ENCODE results near the gene PHF21B. TPM values are rescaled to one million over a fixed set of nuclear protein-coding genes. Genes with fewer than 3 reads are reported as not detected.

The PHF21B gene
- total RNA-seq, 1 experiment from 2014 or later: 4.5 TPM

- ATAC-seq: no peak
- H3K4me1 ChIP-seq (ENCODE audit: control insufficient read depth, insufficient read depth, low read length): no peaks in the 10 kb centered on the region
- DNase-seq (ENCODE audit: low read depth, low spot score): no peak
- no peaks in the 10 kb centered on the region for H3K9me3 ChIP-seq (ENCODE audit: control insufficient read depth, insufficient read depth, low read depth, low read length)
- intact Hi-C loops (cut with micrococcal nuclease; ENCODE audit: unreplicated experiment): no loop called here
- H3K27ac ChIP-seq (ENCODE audit: low read length): no peak overlapping the region
- TF ChIP-seq CTCF (IDR thresholded peaks at IDR 0.05) (no peak), POLR2AphosphoS5 (IDR thresholded peaks at IDR 0.05; ENCODE audit: low read depth, low read length) (no peak), REST (IDR thresholded peaks at IDR 0.05; ENCODE audit: insufficient read depth in 1 of 2, low read depth in 2 of 2, low read length in 1 of 2) (no peak), TCF7L2 (IDR thresholded peaks at IDR 0.05; ENCODE audit: low read depth, low read length) (no peak), SIN3A (IDR thresholded peaks at IDR 0.05; ENCODE audit: borderline replicate concordance, insufficient read depth, low read depth, low read length) (no peak)
- no TSS peak for BruUV-seq (replicated peaks)
- no peaks in the 10 kb centered on the region for H3K27me3 ChIP-seq (ENCODE audit: control insufficient read depth, insufficient read depth, low read length)
- CTCF ChIA-PET: no interaction called here
- no peaks in the 10 kb centered on the region for H3K36me3 ChIP-seq (ENCODE audit: control insufficient read depth, insufficient read depth, low read length)
- no peak overlapping the region for H3K4me3 ChIP-seq (ENCODE audit: low read depth in 2 of 2, low read length in 2 of 2)
- POLR2A ChIA-PET: no interaction called here
- in situ Hi-C loops (cut with HindIII; ENCODE audit: low pct_unique_long_range_greater_than_20kb, low sequenced_read_pairs): no loop called here
Observed at GRCh38 chr22:44981857-44982256, 27.9 kb downstream of the PHF21B start.

- no TSS peak for BruUV-seq (replicated peaks)
Observed at GRCh38 chr22:44979154-44979553, 30.7 kb downstream of the PHF21B start.

More at GRCh38 chr22:44979154-44979553, 30.7 kb downstream of the PHF21B start:
- H3K27me3 ChIP-seq (ENCODE audit: control insufficient read depth, insufficient read depth, low read length): no peaks in the 10 kb centered on the region
- H3K4me3 ChIP-seq (ENCODE audit: low read depth in 2 of 2, low read length in 2 of 2): no peak overlapping the region
- H3K4me1 ChIP-seq (ENCODE audit: control insufficient read depth, insufficient read depth, low read length): no peaks in the 10 kb centered on the region
- ChIA-PET CTCF (no interaction called here), POLR2A (no interaction called here)
- no peak for ATAC-seq
- H3K27ac ChIP-seq (ENCODE audit: low read length): no peak overlapping the region
- H3K36me3 ChIP-seq (ENCODE audit: control insufficient read depth, insufficient read depth, low read length): no peaks in the 10 kb centered on the region
- no peak for TF ChIP-seq POLR2AphosphoS5 (IDR thresholded peaks at IDR 0.05; ENCODE audit: low read depth, low read length)
- TF ChIP-seq SIN3A (IDR thresholded peaks at IDR 0.05; ENCODE audit: borderline replicate concordance, insufficient read depth, low read depth, low read length): no peak
- no peak for TF ChIP-seq CTCF (IDR thresholded peaks at IDR 0.05)
- no peak for TF ChIP-seq TCF7L2 (IDR thresholded peaks at IDR 0.05; ENCODE audit: low read depth, low read length)
- TF ChIP-seq REST (IDR thresholded peaks at IDR 0.05; ENCODE audit: insufficient read depth in 1 of 2, low read depth in 2 of 2, low read length in 1 of 2): no peak
- no peak for DNase-seq (ENCODE audit: low read depth, low spot score)
- H3K9me3 ChIP-seq (ENCODE audit: control insufficient read depth, insufficient read depth, low read depth, low read length): no peaks in the 10 kb centered on the region
- intact Hi-C loops (cut with micrococcal nuclease; ENCODE audit: unreplicated experiment) (loop anchor here (5.0 kb wide), 1 partner anchor 103 kb away; no protein-coding TSS in a partner anchor), in situ Hi-C loops (cut with HindIII; ENCODE audit: low pct_unique_long_range_greater_than_20kb, low sequenced_read_pairs) (no loop called here)
